IMR-90 (cell line): ENCODE measurements around the gene MUC5B.
"Not testable (repeated sequence)": the region's sequence is repeated elsewhere in the genome, so short reads cannot be mapped to it uniquely, and the experiment has no call there.

Experiments used
- CHD1 ChIP-seq: IDR thresholded peaks from 2 replicates; pipeline ENCODE4 v1.6.1; 2012; ENCODE audit warnings: low read depth, low read length, improper control_type of control experiment
- POLR2A ChIP-seq: IDR thresholded peaks from 2 replicates; pipeline ENCODE4 v1.6.1; 2012; ENCODE audit warnings: mild to moderate bottlenecking, low read depth, low read length
- RAD21 ChIP-seq: IDR thresholded peaks from 2 replicates; pipeline ENCODE4 v1.6.1; 2012; ENCODE audit warnings: low read length, improper control_type of control experiment
- RCOR1 ChIP-seq: IDR thresholded peaks from 2 replicates; pipeline ENCODE4 v1.6.1; 2012; ENCODE audit warnings: mild to moderate bottlenecking, low read length, improper control_type of control experiment; ENCODE audit not compliant: insufficient replicate concordance
- TF ChIP-seq, protein P1 (sequence below): conservative IDR thresholded peaks from 2 replicates; pipeline ENCODE4 v1.5.1; 2012; ENCODE audit warnings: mild to moderate bottlenecking, low read depth, low read length, improper control_type of control experiment
- TF ChIP-seq, protein P2 (sequence below): fragments of 150-350 bp; IDR thresholded peaks from 2 replicates; pipeline ENCODE4 v1.6.1; 2016; ENCODE audit warnings: low read depth, mild to moderate bottlenecking, low read length, moderate library complexity, borderline replicate concordance

DNA sequence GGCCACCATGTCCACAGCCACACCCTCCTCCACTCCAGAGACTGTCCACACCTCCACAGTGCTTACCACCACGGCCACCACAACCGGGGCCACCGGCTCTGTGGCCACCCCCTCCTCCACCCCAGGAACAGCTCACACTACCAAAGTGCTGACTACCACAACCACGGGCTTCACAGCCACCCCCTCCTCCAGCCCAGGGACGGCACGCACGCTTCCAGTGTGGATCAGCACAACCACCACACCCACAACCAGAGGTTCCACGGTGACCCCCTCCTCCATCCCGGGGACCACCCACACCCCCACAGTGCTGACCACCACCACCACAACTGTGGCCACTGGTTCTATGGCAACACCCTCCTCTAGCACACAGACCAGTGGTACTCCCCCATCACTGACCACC lies 21.7 kb downstream of the MUC5B start:
- TF ChIP-seq, protein P1, sequence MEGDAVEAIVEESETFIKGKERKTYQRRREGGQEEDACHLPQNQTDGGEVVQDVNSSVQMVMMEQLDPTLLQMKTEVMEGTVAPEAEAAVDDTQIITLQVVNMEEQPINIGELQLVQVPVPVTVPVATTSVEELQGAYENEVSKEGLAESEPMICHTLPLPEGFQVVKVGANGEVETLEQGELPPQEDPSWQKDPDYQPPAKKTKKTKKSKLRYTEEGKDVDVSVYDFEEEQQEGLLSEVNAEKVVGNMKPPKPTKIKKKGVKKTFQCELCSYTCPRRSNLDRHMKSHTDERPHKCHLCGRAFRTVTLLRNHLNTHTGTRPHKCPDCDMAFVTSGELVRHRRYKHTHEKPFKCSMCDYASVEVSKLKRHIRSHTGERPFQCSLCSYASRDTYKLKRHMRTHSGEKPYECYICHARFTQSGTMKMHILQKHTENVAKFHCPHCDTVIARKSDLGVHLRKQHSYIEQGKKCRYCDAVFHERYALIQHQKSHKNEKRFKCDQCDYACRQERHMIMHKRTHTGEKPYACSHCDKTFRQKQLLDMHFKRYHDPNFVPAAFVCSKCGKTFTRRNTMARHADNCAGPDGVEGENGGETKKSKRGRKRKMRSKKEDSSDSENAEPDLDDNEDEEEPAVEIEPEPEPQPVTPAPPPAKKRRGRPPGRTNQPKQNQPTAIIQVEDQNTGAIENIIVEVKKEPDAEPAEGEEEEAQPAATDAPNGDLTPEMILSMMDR, result not testable (repeated sequence)
- TF ChIP-seq RCOR1, RAD21, POLR2A, CHD1: not testable (repeated sequence)
- TF ChIP-seq, protein P2, sequence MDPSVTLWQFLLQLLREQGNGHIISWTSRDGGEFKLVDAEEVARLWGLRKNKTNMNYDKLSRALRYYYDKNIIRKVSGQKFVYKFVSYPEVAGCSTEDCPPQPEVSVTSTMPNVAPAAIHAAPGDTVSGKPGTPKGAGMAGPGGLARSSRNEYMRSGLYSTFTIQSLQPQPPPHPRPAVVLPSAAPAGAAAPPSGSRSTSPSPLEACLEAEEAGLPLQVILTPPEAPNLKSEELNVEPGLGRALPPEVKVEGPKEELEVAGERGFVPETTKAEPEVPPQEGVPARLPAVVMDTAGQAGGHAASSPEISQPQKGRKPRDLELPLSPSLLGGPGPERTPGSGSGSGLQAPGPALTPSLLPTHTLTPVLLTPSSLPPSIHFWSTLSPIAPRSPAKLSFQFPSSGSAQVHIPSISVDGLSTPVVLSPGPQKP, result not testable (repeated sequence)
